Mucosa of descending colon (tissue), 3 donors: ENCODE results near the gene DMRT1. TPM values are rescaled to one million over a fixed set of nuclear protein-coding genes. Genes with fewer than 3 reads are reported as not detected.

Experiments
- ATAC-seq: fragments of 200-7000 bp; cut with Tn5 transposase; one replicate; pipeline ENCODE4 v1.9.1; 2020; ENCODE audit warnings: mild to moderate bottlenecking, moderate library complexity
- DNase-seq, 3 donors: peaks; one replicate each; pipeline ENCODE4 v3.0.0-alpha.2; 2020
- H3K36me3 ChIP-seq: fragments of 200-600 bp; one replicate; pipeline ENCODE4 v1.8.0; 2021; ENCODE audit warnings: low read depth, mild to moderate bottlenecking
- H3K4me1 ChIP-seq: fragments of 200-600 bp; one replicate; pipeline ENCODE4 v1.8.0; 2021; ENCODE audit warnings: low read depth, mild to moderate bottlenecking
- H3K4me3 ChIP-seq: fragments of 200-600 bp; one replicate; pipeline ENCODE4 v1.8.0; 2021; ENCODE audit warnings: mild to moderate bottlenecking
- H3K9me3 ChIP-seq: fragments of 200-600 bp; one replicate; pipeline ENCODE4 v1.8.0; 2021; ENCODE audit warnings: mild to moderate bottlenecking
- intact Hi-C, 2 donors: fragments of 100-400 bp; cut with DNase I in 1 of 2; cut with micrococcal nuclease in 1 of 2; formaldehyde crosslinking; loops; one replicate each; pipeline versions ENCODE4 v1.11.0 to v1.11.1; 2022; cut with DNase I, micrococcal nuclease
- total RNA-seq, 3 donors: library from RNA; stranded (reverse); fragmentation: NEBNext Ultra II Directional in 2 of 3; extraction: Animal tissue kit (Norgen Biotek cat#: 25700) in 2 of 3; gene quantifications; one replicate each; pipeline versions ENCODE4 v1.2.1 to v1.2.4, GENCODE V29; 2021 to 2023
- TF ChIP-seq, protein P1 (sequence below): fragments of 200-600 bp; IDR thresholded peaks from one replicate; pipeline ENCODE4 v1.8.0; 2022; ENCODE audit warnings: antibody characterized with exemption, mild to moderate bottlenecking
- donor health status: DM: no; HTN: no; CAD: no; lungs with moderate emphysema.
- donor health status: DM: no; HTN: no; CAD: no.
- donor health status: DM: no; HTN: yes; CAD: no.

Gene DMRT1
- total RNA-seq, 3 donors from 2014 or later, result not detected

DNA sequence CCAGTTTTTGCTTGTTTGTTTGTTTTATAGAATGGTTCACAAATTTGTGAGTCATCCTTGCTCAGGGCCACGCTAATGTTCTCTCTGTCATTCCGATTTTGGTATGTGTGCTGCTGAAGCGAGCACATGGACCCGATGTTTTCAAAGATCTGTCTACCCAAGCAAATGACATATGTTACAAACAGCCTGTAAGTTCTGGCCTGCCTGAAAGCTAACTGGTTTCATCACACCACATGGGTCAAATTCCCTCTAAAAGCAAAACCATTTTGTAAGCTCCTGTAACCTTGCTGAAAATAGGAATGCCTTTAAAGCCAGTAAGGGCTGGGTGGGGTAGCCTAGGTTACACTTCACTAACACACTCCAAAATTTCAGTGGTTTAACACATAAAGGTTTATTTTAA lies 160.3 kb downstream of the DMRT1 start:
- H3K9me3 ChIP-seq, result no peaks in the 10 kb centered on the region
- intact Hi-C loops, result no loop called here
- TF ChIP-seq, protein P1, sequence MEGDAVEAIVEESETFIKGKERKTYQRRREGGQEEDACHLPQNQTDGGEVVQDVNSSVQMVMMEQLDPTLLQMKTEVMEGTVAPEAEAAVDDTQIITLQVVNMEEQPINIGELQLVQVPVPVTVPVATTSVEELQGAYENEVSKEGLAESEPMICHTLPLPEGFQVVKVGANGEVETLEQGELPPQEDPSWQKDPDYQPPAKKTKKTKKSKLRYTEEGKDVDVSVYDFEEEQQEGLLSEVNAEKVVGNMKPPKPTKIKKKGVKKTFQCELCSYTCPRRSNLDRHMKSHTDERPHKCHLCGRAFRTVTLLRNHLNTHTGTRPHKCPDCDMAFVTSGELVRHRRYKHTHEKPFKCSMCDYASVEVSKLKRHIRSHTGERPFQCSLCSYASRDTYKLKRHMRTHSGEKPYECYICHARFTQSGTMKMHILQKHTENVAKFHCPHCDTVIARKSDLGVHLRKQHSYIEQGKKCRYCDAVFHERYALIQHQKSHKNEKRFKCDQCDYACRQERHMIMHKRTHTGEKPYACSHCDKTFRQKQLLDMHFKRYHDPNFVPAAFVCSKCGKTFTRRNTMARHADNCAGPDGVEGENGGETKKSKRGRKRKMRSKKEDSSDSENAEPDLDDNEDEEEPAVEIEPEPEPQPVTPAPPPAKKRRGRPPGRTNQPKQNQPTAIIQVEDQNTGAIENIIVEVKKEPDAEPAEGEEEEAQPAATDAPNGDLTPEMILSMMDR, result no peak
- H3K36me3 ChIP-seq, result no peaks in the 10 kb centered on the region
- DNase-seq (no peak), ATAC-seq (no peak)
- no peak overlapping the region for H3K4me3 ChIP-seq
- H3K4me1 ChIP-seq, result no peaks in the 10 kb centered on the region

- Histone ChIP-seq H3K4me1 (no peaks in the 10 kb centered on the region), H3K9me3 (no peaks in the 10 kb centered on the region), H3K4me3 (no peak overlapping the region), H3K36me3 (no peaks in the 10 kb centered on the region)
- intact Hi-C loops, result no loop called here
- no peak for DNase-seq
- ATAC-seq, result no peak
- TF ChIP-seq, protein P1, result no peak
Observed at GRCh38 chr9:1002678-1003077, 161.2 kb downstream of the DMRT1 start.

DNA sequence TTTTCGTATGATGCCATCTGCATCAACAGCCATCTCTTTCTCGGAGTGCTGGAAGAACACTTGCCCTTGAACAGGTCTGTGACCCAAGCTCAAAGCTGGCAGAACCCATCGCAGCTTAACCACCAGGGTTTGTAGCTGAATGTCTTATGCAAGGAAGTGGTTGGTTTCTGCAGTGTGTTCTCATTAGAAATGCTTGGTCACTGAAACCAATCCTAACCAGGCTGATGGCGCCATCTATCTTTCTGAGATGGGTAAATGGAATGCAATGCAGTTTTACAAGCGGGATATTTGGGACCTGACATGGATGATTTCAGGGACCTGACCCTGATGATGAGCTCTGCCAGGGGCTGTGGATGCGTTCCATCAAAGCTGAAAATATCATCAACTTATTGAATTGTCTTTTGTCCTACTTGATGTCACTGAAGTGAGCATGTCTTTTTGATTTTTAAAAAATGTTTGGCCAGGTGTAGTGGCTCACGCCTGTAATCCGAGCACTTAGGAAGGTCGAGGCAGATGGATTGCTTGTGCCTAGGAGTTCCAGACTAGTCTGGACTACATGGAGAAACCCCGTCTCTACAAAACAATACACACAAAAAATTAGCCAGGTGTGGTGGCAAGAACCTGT lies 163.7 kb downstream of the DMRT1 start:
- H3K9me3 ChIP-seq, result no peaks in the 10 kb centered on the region
- no peak overlapping the region for H3K4me3 ChIP-seq
- TF ChIP-seq, protein P1, result peak; percentile 13
- ATAC-seq (peak; percentile 53), DNase-seq (peak in 1 of 3 donors; percentile 45)
- H3K36me3 ChIP-seq, result no peaks in the 10 kb centered on the region
- intact Hi-C loops, result loop anchor here (5.0 kb wide), 1 partner anchor 113 kb away; no protein-coding TSS in a partner anchor
- H3K4me1 ChIP-seq, result no peaks in the 10 kb centered on the region

DNA sequence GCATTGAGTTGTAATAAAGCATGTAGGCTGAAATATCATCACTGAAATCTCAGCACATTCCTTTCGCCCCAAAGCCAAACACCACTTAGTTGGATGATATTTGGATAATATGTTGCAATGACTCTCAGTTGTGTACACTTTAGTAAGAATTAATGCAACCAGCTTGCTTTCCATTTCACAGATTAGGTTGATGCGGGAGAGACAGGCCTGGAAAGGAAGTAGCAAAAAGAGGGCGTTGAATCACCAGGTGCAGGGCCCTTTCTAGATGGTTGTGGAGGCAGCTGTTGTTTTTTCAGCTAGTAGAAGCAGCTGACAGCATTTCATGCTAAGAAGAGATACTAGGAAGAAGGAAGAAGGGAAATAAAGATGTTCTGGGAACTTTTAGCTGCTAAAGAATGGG lies 165.8 kb downstream of the DMRT1 start:
- intact Hi-C loops, result loop anchor here (5.0 kb wide), 1 partner anchor 115 kb away; no protein-coding TSS in a partner anchor
- ATAC-seq (no peak), DNase-seq (no peak)
- H3K4me3 ChIP-seq, result no peak overlapping the region
- TF ChIP-seq, protein P1, result no peak
- H3K9me3 ChIP-seq, result no peaks in the 10 kb centered on the region
- no peaks in the 10 kb centered on the region for H3K4me1 ChIP-seq
- H3K36me3 ChIP-seq, result no peaks in the 10 kb centered on the region

DNA sequence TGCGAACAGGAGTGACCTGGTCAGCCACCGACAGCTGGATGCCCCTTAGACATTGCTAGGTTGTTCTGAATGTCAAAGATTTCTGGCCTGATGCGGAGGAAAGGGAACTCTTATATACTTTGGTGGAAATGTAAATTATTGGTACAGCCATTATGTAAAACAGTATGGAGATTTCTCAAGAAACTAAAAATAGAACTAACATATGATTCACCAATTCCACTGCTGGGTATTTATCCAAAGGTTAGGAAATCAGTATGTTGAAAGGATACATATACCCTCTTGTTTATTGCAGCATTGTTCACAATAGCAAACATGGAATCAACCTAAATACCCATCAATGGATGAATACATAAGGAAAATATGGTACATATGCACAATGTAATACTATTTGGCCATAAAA lies 166.7 kb downstream of the DMRT1 start:
- Histone ChIP-seq H3K36me3 (no peaks in the 10 kb centered on the region), H3K4me3 (no peak overlapping the region), H3K9me3 (no peaks in the 10 kb centered on the region), H3K4me1 (no peaks in the 10 kb centered on the region)
- ATAC-seq (no peak), DNase-seq (no peak)
- TF ChIP-seq, protein P1, result no peak
- intact Hi-C loops, result loop anchor here (5.0 kb wide), 1 partner anchor 116 kb away; no protein-coding TSS in a partner anchor
